Stimulated activated CD8-positive, alpha-beta memory T cell treated with anti-CD3 and anti-CD28 coated beads, Interleukin-12 subunit alpha, Interleukin-12 subunit beta, amount 100 ng/mL, for 1 hour (primary cell): ENCODE measurements around the gene FGFR4.
"Not testable (repeated sequence)": the region's sequence is repeated elsewhere in the genome, so short reads cannot be mapped to it uniquely, and the experiment has no call there.

Experiments used
- DNase-seq: peaks from one replicate; pipeline ENCODE4 v3.0.0-alpha.2; 2020; ENCODE audit warnings: low read depth

The FGFR4 gene

DNA sequence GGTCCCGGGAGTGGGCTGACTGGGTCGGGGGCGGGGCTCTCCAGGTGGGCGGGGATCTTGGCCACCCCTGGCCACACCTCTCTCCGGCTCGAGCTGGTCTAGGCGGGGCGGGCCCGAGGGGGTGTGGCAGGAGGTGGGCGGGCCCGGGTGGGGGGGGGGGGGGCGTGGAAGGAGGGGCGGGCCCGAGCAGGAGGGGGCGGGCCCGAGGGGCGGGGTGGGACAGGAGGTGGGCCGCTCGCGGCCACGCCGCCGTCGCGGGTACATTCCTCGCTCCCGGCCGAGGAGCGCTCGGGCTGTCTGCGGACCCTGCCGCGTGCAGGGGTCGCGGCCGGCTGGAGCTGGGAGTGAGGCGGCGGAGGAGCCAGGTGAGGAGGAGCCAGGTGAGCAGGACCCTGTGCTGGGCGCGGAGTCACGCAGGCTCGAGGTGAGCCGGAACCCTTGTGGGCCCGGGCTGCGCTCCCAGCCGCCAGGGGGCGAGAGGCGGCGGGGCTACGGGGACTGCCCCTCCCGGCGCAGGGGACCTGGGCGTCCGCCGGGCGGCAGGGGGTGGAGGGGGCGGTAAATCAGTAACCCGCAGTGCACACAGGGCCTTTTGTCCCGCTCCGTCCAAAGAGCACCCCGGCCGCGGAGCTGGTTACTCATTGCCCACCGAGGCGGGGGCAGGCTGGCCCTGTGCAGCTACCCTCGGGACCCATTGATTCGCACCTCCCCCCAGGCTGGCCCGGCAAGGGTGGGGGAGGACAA, at the start of gene FGFR4:
FGFR4 (plus strand) TSS at position 262 of the 744 bp plus-strand sequence. CDS start 2,688 bp downstream, outside the sequence.
- peak; percentile 21 for DNase-seq

DNA sequence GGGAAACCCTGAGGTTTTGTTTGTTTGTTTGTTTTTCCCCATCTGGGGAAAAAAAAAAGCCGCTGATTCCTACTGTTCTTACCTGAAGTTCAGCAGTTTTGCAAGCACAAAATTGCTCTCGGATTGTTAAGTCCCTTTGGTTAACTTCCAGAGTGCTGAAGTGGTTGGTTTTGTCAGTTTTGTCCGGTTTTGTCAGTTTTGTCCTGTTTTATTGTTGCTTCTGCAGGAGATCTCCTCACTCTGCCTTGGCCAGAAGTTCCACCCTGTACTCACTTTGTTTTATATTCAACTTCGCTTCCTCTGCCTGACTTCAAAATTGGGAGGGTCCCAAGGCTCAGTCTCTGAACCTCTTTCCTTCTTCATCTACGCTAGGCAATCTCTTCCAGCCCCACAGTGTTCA, 49.8 kb upstream of the FGFR4 start:
- no peak for DNase-seq

DNA sequence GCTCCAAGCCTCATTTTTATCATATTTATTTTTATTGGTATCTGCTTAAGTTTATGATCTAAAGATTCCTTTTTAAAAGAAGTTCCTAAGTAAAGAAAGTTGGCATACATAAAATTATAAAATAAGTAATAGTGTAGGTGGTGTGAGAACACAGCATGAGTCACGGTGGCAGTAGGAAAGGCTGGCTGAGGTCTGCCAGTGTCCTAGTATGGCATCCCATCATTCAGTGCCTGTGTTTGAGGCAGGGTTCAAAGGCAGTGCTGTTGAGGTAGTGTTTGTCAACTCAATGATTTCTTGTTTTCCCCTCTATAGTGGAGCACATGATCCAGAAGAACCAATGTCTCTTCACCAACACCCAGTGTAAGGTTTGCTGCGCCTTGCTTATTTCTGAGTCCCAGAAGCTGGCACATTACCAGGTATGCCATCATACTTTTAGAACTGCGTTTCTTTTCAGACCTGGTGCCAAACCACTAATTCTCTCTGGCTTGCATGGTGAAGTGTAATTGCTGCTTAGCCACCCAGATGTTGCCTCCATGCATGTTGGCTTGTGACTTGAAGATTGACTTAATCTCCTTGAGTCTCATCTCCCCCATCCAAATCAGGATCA, 45.8 kb upstream of the FGFR4 start:
- no peak for DNase-seq

DNA sequence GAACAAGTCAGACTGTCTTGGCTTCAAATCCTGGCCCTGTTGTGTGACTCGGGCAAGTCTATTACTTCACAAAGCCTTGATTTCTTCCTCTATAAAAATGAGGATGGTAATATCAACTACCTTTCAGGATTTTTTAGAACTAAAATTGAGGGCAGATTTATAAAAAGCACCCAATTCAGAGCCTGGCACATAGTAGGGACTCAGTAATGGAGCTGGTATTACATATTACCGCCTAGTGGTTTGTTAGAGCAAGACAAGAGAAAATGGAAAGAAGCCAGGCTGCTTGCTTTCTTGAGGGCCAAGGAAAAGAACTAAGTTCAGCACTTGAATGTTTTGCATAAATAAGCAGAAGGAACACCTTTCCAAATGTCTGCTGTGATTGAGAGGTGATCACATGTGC, 44.8 kb upstream of the FGFR4 start:
- DNase-seq = no peak

DNA sequence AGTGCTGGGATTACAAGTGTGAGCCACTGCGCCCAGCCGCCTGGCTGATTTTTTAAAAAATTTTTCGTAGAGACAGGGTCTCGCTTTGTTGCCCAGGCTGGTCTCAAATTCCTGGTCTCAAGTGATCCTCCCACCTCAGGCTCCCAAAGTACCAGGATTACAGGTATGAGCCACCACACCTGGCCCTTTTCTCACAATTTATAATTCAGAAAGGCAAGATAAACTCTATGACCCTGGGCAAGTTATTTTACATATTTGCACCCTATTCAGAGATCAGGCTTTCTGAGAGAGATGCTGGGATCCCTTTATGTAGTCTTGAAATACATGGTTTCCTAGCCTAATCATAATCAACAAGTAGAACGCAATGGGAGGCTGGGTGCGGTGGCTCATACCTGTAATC, 43.6 kb upstream of the FGFR4 start:
- DNase-seq = no peak

DNA sequence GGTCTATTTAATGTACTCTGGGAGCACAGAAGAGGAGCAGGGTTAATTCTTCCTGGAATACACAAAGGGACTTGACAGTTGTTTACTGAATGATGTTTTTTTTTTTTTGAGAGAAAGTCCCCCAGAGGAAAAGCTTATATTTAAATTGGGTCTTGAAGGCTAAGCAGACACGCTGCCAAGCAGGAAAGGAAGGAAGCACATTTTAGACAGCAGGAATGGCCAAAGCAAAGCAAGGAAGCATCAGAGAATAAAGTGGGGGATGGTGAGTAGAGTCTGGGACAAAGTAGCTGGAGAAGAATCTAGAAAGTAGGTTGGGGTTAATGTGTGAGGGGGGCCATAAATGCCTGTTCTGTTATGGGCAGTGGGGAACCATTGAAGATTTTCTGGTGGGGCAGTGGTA, 42.8 kb upstream of the FGFR4 start:
- DNase-seq = no peak

DNA sequence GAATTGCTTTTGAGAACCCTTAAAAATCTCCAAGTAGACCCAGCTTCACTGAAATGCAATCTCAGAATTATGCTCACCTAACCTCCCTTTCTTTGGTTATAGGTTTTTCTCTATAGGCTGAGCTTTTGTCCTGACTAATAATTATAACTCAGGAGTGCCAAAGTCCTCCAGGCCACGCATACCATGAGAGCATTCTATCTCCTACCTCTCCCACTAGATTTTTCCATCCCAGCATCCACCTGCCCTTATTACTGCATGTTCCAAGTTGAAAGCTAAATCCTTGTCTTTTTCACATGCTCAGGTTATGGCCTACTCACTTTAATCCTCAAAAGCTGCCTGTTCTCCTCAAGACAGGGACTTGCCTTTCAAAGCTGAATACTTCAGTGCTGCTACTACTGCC, 42.1 kb upstream of the FGFR4 start:
- no peak for DNase-seq

DNA sequence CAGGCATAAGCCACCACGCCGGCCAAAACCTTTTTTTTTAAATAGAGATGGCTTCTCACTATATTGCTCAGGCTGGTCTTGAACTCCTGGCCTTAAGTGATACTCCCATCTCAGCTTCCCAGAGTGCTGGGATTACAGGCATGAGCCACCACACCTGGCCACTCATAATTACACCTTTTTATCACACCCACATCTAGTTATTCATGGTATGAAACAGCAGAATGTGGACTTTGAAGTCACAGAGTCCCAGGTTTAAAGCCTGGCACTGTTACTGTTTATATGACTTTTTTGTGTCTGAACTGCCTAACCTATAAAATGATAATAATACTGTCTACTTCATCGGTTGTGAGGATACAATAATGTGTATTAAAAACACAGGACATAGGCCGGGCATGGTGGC, 41.1 kb upstream of the FGFR4 start:
- no peak for DNase-seq

DNA sequence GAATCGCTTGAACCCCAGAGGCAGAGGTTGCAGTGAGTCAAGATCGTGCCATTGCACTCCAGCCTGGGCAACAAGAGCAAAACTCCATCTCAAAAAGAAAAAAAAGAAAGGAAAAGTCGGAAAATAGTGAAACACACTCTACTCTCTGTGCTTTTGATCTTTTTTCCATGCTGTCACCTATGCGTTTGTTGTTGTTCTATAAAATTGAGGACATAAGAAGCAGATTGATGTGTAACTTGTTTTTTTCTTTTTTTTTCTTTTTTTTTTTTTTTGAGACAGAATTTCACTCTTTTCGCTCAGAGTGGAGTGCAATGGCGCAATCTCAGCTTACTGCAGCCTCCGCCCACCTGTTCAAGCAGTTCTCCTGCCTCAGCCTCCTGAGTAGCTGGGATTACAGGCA, 38.2 kb upstream of the FGFR4 start:
- DNase-seq = not testable (repeated sequence)

DNA sequence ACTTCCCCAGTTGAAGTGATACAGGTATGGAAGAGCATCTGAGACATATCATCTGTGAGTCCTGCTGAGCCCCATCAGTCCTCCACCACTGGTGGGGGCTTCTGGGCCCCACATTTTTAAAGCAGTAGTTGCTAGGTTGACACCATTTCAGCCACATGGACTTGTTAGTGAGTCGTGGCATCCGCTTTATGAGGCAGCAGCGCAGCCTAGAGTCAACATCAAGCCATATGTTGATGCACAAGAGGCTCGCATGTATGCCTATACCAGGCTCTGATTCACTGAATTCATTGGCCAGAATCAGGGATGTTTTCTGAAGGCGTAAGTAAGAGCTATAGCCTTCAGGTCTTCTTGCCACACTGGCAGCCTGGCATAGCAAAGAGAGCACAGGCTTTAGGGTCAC, 37.4 kb upstream of the FGFR4 start:
- no peak for DNase-seq

DNA sequence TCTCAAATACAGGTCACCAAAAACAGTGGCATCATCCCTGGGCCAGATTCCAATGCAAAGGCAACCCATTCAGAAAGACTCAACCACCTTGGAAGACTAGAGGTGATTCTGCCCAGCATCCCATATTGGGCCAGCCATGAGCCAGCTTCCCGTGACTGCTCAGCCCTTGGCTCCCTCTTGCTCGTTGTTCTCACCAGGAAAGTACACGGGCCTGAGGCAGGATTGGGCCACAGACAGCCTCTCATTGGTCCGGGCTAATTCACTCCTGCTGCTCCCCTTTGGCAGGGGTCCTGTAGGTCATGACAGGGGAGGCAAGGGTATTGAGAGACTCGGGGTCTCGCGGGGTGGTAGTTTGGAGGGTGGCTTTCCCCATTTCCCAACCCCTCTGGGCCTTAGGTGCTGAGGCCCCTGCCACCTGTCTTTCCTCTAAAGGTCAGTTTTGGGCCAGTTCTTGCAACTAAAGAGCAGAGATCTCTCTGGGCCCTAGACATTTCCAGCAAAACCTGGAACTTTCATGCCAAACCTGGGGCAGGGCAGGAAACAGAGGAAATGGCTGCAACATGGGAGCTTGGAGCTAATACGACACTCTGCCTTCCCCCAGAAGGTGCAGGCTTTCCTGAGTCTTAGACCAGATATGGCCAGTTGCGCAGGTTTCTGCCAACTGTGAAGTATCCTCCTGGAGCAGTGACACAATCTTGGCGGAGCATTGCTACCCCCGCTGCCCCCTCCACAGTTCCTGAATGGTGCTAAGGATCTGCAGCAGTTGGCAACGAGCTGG, 22.0 kb upstream of the FGFR4 start:
- DNase-seq = no peak

DNA sequence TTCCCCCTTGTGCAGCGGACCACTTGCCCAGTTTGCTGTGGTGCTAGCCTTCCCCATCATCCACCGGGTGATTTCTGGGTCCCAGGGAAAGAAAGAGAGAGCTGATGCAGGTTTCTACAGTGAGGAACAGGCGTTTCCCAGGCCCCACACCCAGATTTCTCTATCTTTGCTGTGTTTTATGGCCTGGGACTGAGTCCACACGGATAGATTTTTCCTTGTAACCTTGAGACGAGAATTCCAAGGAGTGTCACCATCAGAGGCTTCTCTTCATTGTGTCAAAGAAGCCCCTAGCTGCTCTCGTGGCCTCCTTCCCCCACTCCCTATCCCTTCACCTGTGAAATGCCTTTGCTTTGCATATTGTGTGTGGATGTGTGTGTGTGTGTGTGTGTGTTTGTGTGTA, 21.2 kb upstream of the FGFR4 start:
- no peak for DNase-seq

DNA sequence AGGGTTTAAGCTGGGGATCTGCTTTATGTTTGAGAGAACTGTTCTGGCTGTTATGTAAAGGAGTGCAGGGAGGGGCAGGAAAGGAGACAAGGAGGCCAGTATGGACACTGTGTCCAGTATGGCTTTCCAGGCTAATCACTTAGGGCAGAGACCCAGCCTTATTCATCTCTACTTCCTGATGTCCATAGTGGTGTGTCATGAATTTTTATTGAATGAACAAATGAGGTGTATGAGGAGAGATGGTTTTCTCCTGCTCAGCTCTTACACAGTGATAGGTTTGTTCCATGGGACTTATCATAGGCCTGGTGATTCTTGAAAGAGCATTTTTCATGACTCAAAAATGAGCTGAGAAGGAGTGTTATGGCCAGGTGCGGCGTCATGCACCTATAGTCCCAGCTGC, 20.5 kb upstream of the FGFR4 start:
- DNase-seq = no peak

DNA sequence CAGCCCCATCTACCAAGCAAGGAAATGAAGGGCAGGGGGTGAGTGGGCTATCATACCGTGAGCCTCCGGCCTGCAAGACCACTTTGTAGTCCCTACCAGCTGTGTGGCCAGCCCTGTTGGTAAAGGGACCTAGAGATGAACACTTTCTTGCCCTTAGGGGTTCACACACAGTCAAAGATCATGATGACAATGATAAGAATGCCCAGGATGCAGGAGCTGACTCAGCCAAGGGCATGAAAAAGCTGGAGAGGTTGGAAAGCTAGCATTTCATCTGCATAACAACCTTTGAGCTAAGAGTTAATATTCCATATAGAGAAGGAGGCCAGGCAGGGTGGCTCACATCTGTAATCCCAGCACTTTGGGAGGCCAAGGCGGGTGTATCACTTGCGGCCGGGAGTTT, 19.2 kb upstream of the FGFR4 start:
- no peak for DNase-seq

DNA sequence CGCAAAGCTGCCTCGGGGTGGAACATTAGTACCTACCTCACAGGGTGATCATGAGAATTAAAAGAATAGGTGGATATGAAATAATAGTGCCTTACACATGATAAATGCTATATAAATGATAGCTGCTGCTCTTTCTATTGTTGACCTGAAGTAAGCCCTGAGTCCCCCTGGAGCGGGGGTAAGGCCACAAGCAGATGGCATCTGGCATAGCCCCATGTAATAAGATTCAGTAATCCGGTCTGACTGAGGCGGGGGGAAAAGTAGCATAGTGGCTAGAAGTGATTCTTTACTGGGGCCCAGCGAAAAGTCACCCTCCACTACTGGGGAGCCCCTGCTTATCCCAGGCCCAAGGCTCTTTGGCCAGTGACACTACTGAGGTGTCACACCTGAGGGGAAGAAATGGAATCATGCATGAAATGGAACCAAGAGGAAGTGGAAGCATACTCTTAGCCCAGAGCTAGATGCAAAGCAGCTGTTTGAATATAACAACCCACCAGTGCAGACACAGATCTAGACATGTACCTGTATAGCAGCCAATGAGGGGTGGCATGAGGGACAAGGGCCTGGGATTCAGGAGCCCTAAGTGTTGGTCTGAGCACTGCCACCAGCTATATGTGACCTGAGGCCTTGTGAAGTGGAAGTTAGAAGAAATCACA, 16.1 kb upstream of the FGFR4 start:
- no peak for DNase-seq

DNA sequence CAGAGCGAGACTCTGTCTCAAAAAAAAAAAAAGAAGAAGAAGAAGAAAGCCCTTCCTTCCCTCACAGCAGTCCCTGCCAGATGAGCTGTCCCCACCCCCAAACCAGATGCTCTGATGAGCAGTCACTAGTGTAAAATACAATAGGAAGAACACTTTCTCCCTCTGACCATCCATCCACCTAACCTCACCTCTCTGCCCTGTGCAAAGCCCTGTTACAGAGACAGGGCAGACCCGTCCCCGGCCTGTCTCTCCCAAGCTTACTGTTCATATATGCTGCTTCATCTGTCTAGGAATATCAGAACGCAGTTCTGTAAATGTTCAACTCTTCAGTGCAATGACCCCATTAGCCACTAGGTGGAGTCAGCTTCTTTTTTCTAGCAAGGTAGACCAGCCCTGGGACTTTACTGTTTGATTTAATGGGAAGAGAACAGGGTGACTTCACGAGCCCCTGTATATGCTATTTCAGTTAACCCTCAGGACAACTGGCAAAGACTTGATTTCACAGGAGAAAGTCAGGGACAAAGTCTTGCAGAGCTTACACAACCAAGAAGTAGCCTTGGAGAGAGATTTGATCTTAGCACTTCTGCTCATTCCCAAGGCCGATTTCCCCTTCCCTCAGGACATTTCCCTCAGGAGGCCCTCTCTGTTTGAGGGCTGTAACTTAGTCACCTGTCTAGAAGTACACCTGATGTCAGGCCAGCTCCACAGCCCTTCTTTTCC, 14.9 kb upstream of the FGFR4 start:
- DNase-seq = peak; percentile 54

DNA sequence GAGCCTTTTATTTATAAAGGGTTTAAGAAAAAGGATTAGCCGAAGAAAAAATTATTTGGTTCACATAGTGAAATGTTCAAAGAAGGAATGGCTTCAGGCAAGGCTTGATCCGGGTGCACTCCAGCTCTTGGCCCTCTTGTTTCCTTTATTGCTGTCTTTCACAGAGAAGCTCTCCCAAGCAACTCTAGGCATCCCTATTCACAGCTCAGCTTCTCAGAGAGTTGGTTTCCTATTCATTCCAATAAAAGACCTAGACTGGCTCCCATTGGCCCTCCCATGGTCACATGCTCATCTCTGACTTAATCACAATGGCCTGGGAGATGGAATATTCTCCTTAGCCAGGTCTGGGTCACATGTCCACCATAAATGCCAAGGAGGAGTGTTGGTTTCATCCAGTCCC, 9.4 kb upstream of the FGFR4 start:
- DNase-seq = no peak

DNA sequence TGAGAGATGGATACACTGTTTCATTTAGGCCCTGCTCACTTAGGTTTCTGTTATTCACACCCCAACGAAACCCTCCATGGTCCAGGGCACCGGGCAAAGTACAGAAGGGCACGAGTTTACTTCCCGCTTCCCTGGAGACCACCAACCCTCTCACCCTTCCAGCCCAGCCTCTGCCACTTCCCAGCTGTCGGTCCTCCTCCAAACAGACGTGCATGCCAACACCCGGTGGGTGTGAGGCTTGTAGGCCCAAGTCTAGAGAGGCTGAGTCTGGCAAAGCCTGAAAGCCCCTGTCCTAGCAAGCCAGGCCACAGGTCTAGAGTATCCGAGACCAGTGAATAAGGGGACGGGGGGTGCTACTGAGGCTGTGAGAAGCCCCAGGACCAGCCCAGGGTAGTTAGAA, 7.1 kb upstream of the FGFR4 start:
- DNase-seq = no peak

DNA sequence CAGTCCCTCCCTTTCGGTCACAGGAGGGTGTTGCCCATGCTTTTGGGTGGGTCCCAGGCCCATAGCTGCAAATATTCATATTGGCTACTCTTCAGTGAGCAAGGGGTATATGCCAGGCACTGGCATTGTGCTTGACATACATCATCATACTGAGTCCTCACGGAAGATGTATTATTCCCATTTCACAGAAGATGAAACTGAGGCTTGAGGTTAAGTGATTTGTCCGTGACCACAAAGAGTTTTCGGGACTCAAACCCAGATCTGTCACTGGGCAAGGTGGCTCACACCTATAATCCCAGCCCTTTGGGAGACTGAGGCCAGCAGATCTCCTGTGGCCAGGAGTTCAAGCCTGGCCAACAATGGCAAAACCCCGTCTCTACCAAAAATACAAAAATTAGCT, 6.5 kb upstream of the FGFR4 start:
- no peak for DNase-seq

DNA sequence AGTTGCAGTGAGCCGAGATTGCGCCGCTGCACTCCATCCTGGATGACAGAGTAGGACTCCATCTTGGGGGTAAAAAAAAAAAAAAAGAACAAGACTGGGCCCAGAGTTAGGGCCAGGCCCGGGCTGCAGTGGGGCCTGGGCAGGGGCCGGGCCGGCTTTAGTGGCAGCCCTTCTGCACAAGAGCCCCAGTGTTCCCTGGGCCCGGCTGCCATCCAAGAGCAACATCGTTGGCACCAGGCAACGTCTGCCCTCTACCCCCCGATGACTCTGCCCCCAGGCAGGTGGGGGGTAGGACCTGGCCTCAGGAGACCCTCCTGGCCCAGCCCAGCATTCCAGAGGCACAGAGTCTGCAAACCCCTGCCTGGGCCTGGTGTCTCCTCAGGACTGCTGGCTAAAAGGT, 4.9 kb upstream of the FGFR4 start:
- no peak for DNase-seq

DNA sequence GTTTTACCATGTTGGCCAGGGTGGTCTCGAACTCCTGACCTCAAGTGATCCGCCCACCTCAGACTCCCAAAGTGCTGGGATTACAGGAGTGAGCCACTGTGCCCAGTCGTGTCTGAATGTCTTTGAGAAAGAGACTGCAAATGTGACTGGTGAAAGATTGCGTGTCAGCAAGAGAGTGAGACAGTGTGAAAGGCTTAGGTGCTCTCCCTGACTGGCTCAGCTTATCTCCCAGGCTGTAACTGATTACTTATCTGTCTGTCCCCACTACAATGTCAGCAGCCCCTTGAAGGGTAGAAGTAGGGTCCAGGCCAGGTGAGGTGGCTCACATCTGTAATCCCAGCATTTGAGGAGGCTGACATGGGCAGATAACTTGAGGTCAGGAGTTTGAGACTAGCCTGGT, 3.4 kb upstream of the FGFR4 start:
- no peak for DNase-seq

DNA sequence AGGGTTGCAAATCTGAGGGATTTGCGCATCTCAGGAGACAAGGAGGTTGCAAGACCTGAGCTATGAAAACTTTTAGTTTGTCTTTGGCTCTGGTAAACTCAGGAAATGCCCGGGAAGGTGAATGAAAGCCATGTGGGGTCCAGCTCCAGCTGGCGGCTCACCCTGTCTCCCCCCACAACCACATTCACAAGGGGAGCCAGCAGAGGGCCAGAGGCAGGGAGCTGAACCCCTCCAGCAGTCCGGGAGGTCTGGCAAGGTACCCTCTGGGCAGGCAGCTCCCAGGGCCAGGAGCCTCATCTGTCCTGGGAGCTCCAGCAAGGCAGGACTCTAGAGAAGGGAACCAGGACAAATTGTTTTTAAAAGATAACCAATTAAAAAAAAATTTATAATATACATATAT, 2.5 kb upstream of the FGFR4 start:
- no peak for DNase-seq
